ENCODE results near the gene BMP8B. TPM values are rescaled to one million over a fixed set of nuclear protein-coding genes. Genes with fewer than 3 reads are reported as not detected.
"Not testable (repeated sequence)": the region's sequence is repeated elsewhere in the genome, so short reads cannot be mapped to it uniquely, and the experiment has no call there.

BMP8B gene
- total RNA-seq, 1 experiment from 2014 or later = 0.08 TPM

GRCh38 chr1:39799770-39800470, 11.3 kb upstream of the BMP8B start:
- peak; percentile 72 to 86 for DNase-seq (ENCODE audit: low read depth in 1 of 2, low spot score in 2 of 2)
- Histone ChIP-seq H3K27me3 (replicated peaks) (no peaks in the 10 kb centered on the region), H3K36me3 (no peaks in the 10 kb centered on the region), H3K4me3 (no peak overlapping the region), H3K4me1 (replicated peaks) (peaks cover 23% of the 10 kb centered on the region), H3K9me3 (replicated peaks) (no peaks in the 10 kb centered on the region), H3K27ac (peak overlapping the region; percentile 14)

GRCh38 chr1:39798859-39799769, 10.4 kb upstream of the BMP8B start:
- peak in 1 of 2 experiments; percentile 58 for DNase-seq (ENCODE audit: low read depth in 1 of 2, low spot score in 2 of 2)
- not testable (repeated sequence) for H3K4me3 ChIP-seq; H3K36me3 ChIP-seq; H3K27me3 ChIP-seq (replicated peaks); H3K9me3 ChIP-seq (replicated peaks)
- peak overlapping the region; percentile 14; the same call in 1 of the 2 replicates for H3K27ac ChIP-seq
- peaks cover 23% of the 10 kb centered on the region for H3K4me1 ChIP-seq (replicated peaks)

DNA sequence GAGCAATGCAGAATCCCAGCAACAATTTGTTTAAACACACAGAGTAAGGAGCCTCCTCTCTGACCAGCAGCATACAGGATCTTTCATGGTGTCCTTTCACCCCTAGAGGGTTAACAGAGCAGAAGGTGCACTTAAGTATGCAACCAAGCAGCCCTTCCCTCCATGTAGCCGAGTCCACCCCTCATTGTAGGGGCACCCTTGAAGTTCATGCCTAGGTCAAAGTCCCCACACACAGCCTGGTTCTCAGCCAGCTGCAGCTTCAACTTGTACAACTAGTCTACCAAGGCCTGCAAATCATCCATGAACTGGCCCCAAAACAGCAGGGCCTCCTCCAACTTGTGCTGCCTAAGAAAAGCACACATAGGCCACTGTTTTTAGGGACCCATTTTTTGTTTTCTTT, 7.0 kb upstream of the BMP8B start:
- DNase-seq (ENCODE audit: low read depth in 1 of 2, low spot score in 2 of 2) = no peak
- Histone ChIP-seq H3K36me3 (no peaks in the 10 kb centered on the region), H3K4me1 (replicated peaks) (peaks cover 19% of the 10 kb centered on the region), H3K4me3 (no peak overlapping the region), H3K27ac (no peak overlapping the region), H3K27me3 (replicated peaks) (no peaks in the 10 kb centered on the region), H3K9me3 (replicated peaks) (no peaks in the 10 kb centered on the region)

DNA sequence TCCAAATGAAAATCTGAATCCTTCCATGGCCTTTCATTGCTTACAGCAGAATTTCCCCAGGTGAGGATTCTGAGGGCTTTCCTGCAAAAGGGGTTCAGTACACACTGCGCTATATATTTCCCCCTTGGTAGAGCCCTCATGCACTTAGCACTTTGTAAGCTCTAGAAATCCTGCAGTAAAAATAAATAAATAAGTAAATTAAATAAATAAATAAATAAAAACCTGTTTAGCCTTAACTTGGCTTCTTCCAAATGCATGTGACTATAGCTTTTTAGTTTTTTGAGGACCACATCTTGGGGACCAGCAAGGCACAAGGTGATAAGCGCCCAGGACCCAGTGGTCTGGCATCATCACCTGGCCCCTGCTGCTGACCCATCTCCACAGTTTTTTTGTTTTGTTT, 3.2 kb upstream of the BMP8B start:
- Histone ChIP-seq H3K4me1 (replicated peaks) (peaks cover 9% of the 10 kb centered on the region), H3K36me3 (no peaks in the 10 kb centered on the region), H3K27me3 (replicated peaks) (peaks cover 19% of the 10 kb centered on the region), H3K4me3 (no peak overlapping the region), H3K9me3 (replicated peaks) (no peaks in the 10 kb centered on the region), H3K27ac (no peak overlapping the region)
- no peak for DNase-seq (ENCODE audit: low read depth in 1 of 2, low spot score in 2 of 2)

DNA sequence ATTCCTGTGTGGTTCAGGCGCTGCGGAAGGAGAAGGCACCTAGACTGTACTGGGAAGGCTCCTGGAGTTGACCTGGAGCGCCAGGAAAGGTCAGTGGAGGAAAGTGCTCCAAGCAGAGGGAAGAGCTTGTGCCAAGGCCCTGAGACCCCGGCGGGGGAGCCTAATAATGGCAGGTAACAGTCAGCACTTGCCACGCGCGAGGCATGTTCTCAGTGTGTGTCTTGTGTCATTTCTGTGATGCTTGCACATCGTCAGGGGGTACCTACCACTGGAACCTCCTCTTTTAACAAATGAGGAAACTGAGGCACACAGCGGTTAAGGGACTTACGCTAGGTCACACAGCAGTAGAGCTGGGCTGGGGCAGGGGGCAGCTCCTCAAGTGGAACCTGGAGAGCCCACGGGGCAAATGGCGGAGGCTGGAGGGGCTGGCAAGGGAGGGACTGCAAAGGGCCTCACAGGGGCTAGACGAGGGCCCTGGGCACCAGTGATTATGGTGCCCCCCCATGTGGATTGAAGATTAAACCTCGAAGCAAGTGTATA, 976 bp upstream of the BMP8B start:
- Histone ChIP-seq H3K4me1 (replicated peaks) (peaks cover 9% of the 10 kb centered on the region), H3K27me3 (replicated peaks) (peaks cover 19% of the 10 kb centered on the region), H3K27ac (no peak overlapping the region), H3K9me3 (replicated peaks) (no peaks in the 10 kb centered on the region), H3K4me3 (no peak overlapping the region), H3K36me3 (no peaks in the 10 kb centered on the region)
- DNase-seq (ENCODE audit: low read depth in 1 of 2, low spot score in 2 of 2) = no peak

DNA sequence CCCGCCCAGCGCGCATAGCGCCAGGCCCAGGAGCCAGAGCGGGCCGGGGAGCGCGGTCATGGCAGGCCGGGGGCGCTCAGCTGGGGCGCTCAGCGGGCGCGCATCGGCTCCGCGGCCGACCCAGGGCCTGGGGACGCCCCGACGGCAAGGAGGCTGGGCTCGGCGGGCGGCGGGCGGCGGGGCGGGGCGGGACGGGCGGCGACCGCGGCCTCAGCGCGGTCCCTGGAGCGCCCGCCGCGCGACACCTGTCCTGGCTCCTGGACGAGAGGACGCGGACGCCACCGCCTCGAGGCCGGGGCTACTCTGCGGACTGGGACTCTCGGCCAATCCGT, 273 bp downstream of the BMP8B start:
- Histone ChIP-seq H3K4me3 (peak overlapping the region; percentile 51), H3K36me3 (no peaks in the 10 kb centered on the region), H3K27ac (no peak overlapping the region), H3K9me3 (replicated peaks) (no peaks in the 10 kb centered on the region), H3K27me3 (replicated peaks) (peaks cover 19% of the 10 kb centered on the region), H3K4me1 (replicated peaks) (peaks cover 9% of the 10 kb centered on the region)
- no peak for DNase-seq (ENCODE audit: low read depth in 1 of 2, low spot score in 2 of 2)

- H3K4me1 ChIP-seq (replicated peaks); H3K4me3 ChIP-seq; DNase-seq (ENCODE audit: low read depth in 1 of 2, low spot score in 2 of 2); H3K36me3 ChIP-seq; H3K9me3 ChIP-seq (replicated peaks); H3K27ac ChIP-seq: not testable (repeated sequence)
- H3K27me3 ChIP-seq (replicated peaks) = peaks cover 19% of the 10 kb centered on the region
Measured at GRCh38 chr1:39787964-39788363, 701 bp downstream of the BMP8B start.

- no peaks in the 10 kb centered on the region for H3K36me3 ChIP-seq
- H3K9me3 ChIP-seq (replicated peaks) = no peaks in the 10 kb centered on the region
- no peak overlapping the region for H3K4me3 ChIP-seq
- DNase-seq (ENCODE audit: low read depth in 1 of 2, low spot score in 2 of 2) = no peak
- H3K4me1 ChIP-seq (replicated peaks) = peaks cover 9% of the 10 kb centered on the region
- H3K27ac ChIP-seq = no peak overlapping the region
- peaks cover 19% of the 10 kb centered on the region for H3K27me3 ChIP-seq (replicated peaks)
Measured at GRCh38 chr1:39787468-39787867, 1.2 kb downstream of the BMP8B start.

DNA sequence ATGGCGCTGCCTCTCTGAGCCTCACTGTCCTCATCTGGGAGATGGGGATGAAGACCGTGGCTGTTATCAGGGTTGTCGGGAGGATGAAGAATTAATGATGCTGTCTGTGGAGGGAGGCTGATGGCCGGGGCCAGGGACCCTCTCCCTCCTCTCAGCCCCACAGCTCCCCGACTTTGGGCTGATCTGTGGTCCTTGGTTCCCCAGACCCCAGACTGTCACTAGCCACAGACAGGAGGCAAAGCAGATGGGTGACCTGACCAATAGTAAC, 1.6 kb downstream of the BMP8B start:
- H3K4me1 ChIP-seq (replicated peaks); H3K9me3 ChIP-seq (replicated peaks); DNase-seq (ENCODE audit: low read depth in 1 of 2, low spot score in 2 of 2); H3K27ac ChIP-seq; H3K4me3 ChIP-seq; H3K36me3 ChIP-seq: not testable (repeated sequence)
- H3K27me3 ChIP-seq (replicated peaks) = peaks cover 19% of the 10 kb centered on the region

DNA sequence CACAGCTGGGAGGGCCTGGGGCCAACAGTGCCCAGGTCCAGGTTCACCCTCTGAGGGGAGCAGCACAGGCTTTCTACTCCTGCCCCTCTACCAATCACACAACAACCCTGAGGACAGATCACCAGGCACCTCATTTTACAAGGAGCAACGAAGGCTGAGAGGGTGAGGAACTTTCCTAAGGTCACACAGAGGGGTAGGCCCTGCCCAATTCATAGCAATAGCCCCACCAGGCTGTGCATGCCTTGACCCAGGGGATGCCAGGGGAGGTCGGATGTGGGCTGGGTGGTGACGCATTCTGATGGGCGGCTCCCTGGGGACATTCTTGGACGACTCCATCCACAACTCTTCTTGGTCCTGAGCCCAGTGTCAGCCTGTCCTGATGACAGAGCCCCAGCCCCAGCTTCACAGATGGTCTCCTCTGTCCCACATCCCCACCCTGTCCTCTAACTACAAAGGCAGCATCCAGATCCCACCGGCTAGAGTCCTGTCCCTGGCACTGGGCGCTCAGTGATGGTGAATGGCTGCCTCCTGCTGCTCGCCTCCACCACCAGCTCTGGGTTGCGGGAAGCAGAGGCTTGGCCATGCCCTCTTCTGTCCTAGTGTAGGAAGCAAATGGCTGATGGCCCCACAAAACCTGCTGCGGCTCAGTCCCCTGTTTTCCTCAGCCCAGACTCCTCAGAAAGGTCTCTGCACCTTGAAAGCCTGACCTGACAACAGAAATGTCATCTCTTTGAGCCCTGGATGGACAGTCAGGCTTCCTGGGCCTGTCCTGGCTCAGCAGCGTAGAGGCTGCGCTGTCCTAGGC, 2.2 kb downstream of the BMP8B start:
- not testable (repeated sequence) for H3K4me3 ChIP-seq; H3K9me3 ChIP-seq (replicated peaks); H3K27ac ChIP-seq; H3K4me1 ChIP-seq (replicated peaks); DNase-seq (ENCODE audit: low read depth in 1 of 2, low spot score in 2 of 2); H3K36me3 ChIP-seq
- H3K27me3 ChIP-seq (replicated peaks) = peaks cover 19% of the 10 kb centered on the region

- not testable (repeated sequence) for H3K36me3 ChIP-seq; H3K27me3 ChIP-seq (replicated peaks); H3K27ac ChIP-seq; H3K4me3 ChIP-seq; H3K9me3 ChIP-seq (replicated peaks); H3K4me1 ChIP-seq (replicated peaks); DNase-seq (ENCODE audit: low read depth in 1 of 2, low spot score in 2 of 2)
Measured at GRCh38 chr1:39782685-39783084, 6.0 kb downstream of the BMP8B start.

- no peak overlapping the region for H3K4me3 ChIP-seq
- peaks cover 2% of the 10 kb centered on the region; the same call in 1 of the 2 replicates for H3K4me1 ChIP-seq (replicated peaks)
- H3K27ac ChIP-seq = no peak overlapping the region
- H3K36me3 ChIP-seq = no peaks in the 10 kb centered on the region
- no peaks in the 10 kb centered on the region for H3K9me3 ChIP-seq (replicated peaks)
- H3K27me3 ChIP-seq (replicated peaks) = no peaks in the 10 kb centered on the region
- DNase-seq (ENCODE audit: low read depth in 1 of 2, low spot score in 2 of 2) = no peak
Measured at GRCh38 chr1:39782103-39782502, 6.6 kb downstream of the BMP8B start.

- Histone ChIP-seq H3K27me3 (replicated peaks) (0 out of 2 replicates have a peak, but pooled peaks cover 3% of the 10 kb centered on the region), H3K4me3 (no peak overlapping the region), H3K36me3 (no peaks in the 10 kb centered on the region), H3K4me1 (replicated peaks) (peaks cover 9% of the 10 kb centered on the region), H3K27ac (no peak overlapping the region), H3K9me3 (replicated peaks) (0 out of 2 replicates have a peak, but pooled peaks cover 3% of the 10 kb centered on the region)
- no peak for DNase-seq (ENCODE audit: low read depth in 1 of 2, low spot score in 2 of 2)
Measured at GRCh38 chr1:39781349-39781715, 7.3 kb downstream of the BMP8B start.

DNA sequence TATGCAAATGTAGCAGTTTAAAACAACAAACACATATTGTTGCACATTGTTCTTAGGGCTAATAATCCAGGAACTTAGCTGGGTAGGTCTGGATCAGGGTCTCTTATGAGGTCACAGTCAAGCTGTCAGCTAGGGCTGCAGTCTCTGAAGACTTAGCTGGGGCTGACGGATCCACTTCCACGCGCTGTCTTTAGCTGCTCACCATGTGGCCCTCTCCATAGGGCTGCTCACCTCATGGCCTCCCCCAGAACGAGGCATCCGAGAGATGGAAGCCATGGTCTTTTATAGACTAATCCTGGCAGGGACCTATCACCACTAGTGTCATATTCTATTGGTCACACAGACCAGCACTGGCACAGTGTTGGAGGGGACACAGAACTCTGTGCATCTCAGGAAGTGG, 8.8 kb downstream of the BMP8B start:
- H3K27ac ChIP-seq = no peak overlapping the region
- no peak overlapping the region for H3K4me3 ChIP-seq
- 0 out of 2 replicates have a peak, but pooled peaks cover 3% of the 10 kb centered on the region for H3K27me3 ChIP-seq (replicated peaks)
- H3K4me1 ChIP-seq (replicated peaks) = peaks cover 9% of the 10 kb centered on the region
- no peak for DNase-seq (ENCODE audit: low read depth in 1 of 2, low spot score in 2 of 2)
- 0 out of 2 replicates have a peak, but pooled peaks cover 3% of the 10 kb centered on the region for H3K9me3 ChIP-seq (replicated peaks)
- no peaks in the 10 kb centered on the region for H3K36me3 ChIP-seq
